Neural cell (in vitro differentiated cells): ENCODE results near the gene MGAT5B. TPM values are rescaled to one million over a fixed set of nuclear protein-coding genes. Genes with fewer than 3 reads are reported as not detected.

Experiments
- H2AFZ ChIP-seq: fragments of 200-600, 300-800 bp; sonication (generic), shearing (Covaris generic); 2 replicates; pipeline ENCODE4 v1.6.0; 2014; ENCODE audit warnings: low read depth, mild to moderate bottlenecking, antibody characterized with exemption, low read length, moderate library complexity
- H3F3A ChIP-seq: fragments of 200-600 bp; shearing (Covaris generic); 2 replicates; pipeline ENCODE4 v1.6.1; 2016; ENCODE audit warnings: mild to moderate bottlenecking, moderate library complexity, mixed read lengths, antibody characterized with exemption, low read length; ENCODE audit not compliant: insufficient read depth, poor library complexity, severe bottlenecking
- H3K27ac ChIP-seq: fragments of 200-600, 300-800 bp; sonication (generic), shearing (Covaris generic); 2 replicates; pipeline ENCODE4 v1.5.1; 2014; ENCODE audit warnings: mild to moderate bottlenecking, low read length, moderate library complexity
- H3K27me3 ChIP-seq: fragments of 300-800, 200-600 bp; sonication (generic), shearing (Covaris generic); 2 replicates; pipeline ENCODE4 v1.6.0; 2014; ENCODE audit warnings: mild to moderate bottlenecking, low read depth, low read length, moderate library complexity; ENCODE audit not compliant: insufficient read depth
- H3K36me3 ChIP-seq: fragments of 300-800, 200-600 bp; sonication (generic), shearing (Covaris generic); 2 replicates; pipeline ENCODE4 v1.5.1; 2014; ENCODE audit warnings: mild to moderate bottlenecking, antibody characterized with exemption, low read length, moderate library complexity; ENCODE audit not compliant: insufficient read depth
- H3K4me2 ChIP-seq: fragments of 300-800, 200-600 bp; sonication (generic), shearing (Covaris generic); 2 replicates; pipeline ENCODE4 v1.6.0; 2014; ENCODE audit warnings: mild to moderate bottlenecking, low read length
- H3K4me3 ChIP-seq: fragments of 300-800, 200-600 bp; sonication (generic), shearing (Covaris generic); 2 replicates; pipeline ENCODE4 v1.5.1; 2014; ENCODE audit warnings: mild to moderate bottlenecking, low read length, moderate library complexity
- H3K79me2 ChIP-seq: fragments of 200-600 bp; shearing (Covaris generic); replicated peaks from 2 replicates; pipeline ENCODE4 v1.6.0; 2014; ENCODE audit warnings: mild to moderate bottlenecking, low read length, moderate library complexity; ENCODE audit not compliant: insufficient read depth
- H3K9ac ChIP-seq: fragments of 300-800, 200-600 bp; sonication (generic), shearing (Covaris generic); 2 replicates; pipeline ENCODE4 v1.6.1; 2016; ENCODE audit warnings: mild to moderate bottlenecking, low read length, mixed read lengths
- H3K9me2 ChIP-seq: fragments of 200-600 bp; shearing (Covaris generic); 2 replicates; pipeline ENCODE4 v1.6.1; 2016; ENCODE audit warnings: mild to moderate bottlenecking, low read length, mixed read lengths; ENCODE audit not compliant: insufficient read depth
- H3K9me3 ChIP-seq: fragments of 200-600, 300-800 bp; sonication (generic), shearing (Covaris generic); 2 replicates; pipeline ENCODE4 v1.6.1; 2016; ENCODE audit warnings: mild to moderate bottlenecking, mixed run types, low read length, moderate library complexity, mixed read lengths
- H4K20me1 ChIP-seq: fragments of 200-600 bp; shearing (Covaris generic); 2 replicates; pipeline ENCODE4 v1.6.1; 2016; ENCODE audit warnings: mild to moderate bottlenecking, mixed run types; ENCODE audit not compliant: insufficient read depth
- EP300 ChIP-seq: fragments of 450-650 bp; conservative IDR thresholded peaks from 2 replicates; pipeline ENCODE4 v1.6.1; 2014; ENCODE audit warnings: antibody characterized with exemption, mild to moderate bottlenecking, moderate library complexity; ENCODE audit not compliant: poor library complexity, severe bottlenecking
- EZH2 ChIP-seq: fragments of 200-600, 300-800 bp; shearing (Covaris generic), sonication (generic); IDR thresholded peaks from 2 replicates; pipeline ENCODE4 v1.6.1; 2014; ENCODE audit warnings: antibody characterized with exemption, low read length, borderline replicate concordance, mild to moderate bottlenecking; ENCODE audit not compliant: insufficient read depth, poor library complexity, severe bottlenecking
- MXI1 ChIP-seq: fragments of 450-650 bp; conservative IDR thresholded peaks from 2 replicates; pipeline ENCODE4 v1.6.1; 2014; ENCODE audit warnings: antibody characterized with exemption, mild to moderate bottlenecking; ENCODE audit not compliant: poor library complexity, severe bottlenecking
- POLR2AphosphoS5 ChIP-seq: IDR thresholded peaks from 2 replicates; pipeline ENCODE4 v1.6.1; 2012
- RAD21 ChIP-seq: fragments of 450-650 bp; conservative IDR thresholded peaks from 2 replicates; pipeline ENCODE4 v1.6.1; 2014; ENCODE audit warnings: antibody characterized with exemption, mild to moderate bottlenecking, moderate library complexity
- SMC3 ChIP-seq: fragments of 450-650 bp; conservative IDR thresholded peaks from 2 replicates; pipeline ENCODE4 v1.6.1; 2014; ENCODE audit warnings: antibody characterized with exemption, mild to moderate bottlenecking, moderate library complexity; ENCODE audit not compliant: poor library complexity
- TAF1 ChIP-seq: IDR thresholded peaks from 2 replicates; pipeline ENCODE4 v1.6.1; 2012; ENCODE audit warnings: low read depth
- polyA plus RNA-seq: library from polyadenylated mRNA; depleted of rRNA; stranded (reverse); fragments of >200 nt; gene quantifications from 2 replicates; pipeline ENCODE4 v1.2.3, GENCODE V29; 2014
- TF ChIP-seq, protein P1 (sequence below): IDR thresholded peaks from 2 replicates; pipeline ENCODE4 v1.6.1; 2012; ENCODE audit warnings: borderline replicate concordance
- TF ChIP-seq, protein P2 (sequence below): fragments of 450-650 bp; IDR thresholded peaks from 2 replicates; pipeline ENCODE4 v1.5.1; 2014; ENCODE audit warnings: antibody characterized with exemption, mild to moderate bottlenecking, moderate library complexity; ENCODE audit not compliant: poor library complexity, severe bottlenecking

Gene MGAT5B
- polyA plus RNA-seq, 1 donor from 2014 or later = 8.8 TPM

DNA sequence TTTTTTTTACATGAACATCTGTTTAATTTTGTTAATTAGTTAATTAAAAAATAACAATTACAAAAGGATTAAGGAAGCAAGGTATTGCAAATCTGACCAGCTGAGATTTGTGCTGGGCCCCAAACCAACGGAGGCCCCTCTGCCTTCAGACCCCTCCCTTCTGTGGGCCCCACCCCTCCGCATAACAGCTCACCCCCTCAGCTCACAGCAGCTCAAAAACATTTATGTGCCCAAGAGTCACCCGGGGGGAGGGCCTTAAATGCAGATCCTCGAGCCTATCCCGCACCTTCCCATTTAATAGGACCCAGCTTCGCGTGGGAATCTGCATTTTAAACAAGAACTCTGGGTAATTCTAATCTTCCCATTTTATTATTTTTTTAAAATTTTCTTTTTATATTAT, 75.0 kb downstream of the MGAT5B start:
- Histone ChIP-seq H3K27me3 (no peaks in the 10 kb centered on the region), H3K9me3 (no peaks in the 10 kb centered on the region), H3K9ac (no peak overlapping the region), H3K36me3 (peaks cover 1% of the 10 kb centered on the region), H4K20me1 (no peaks in the 10 kb centered on the region), H3K79me2 (no peaks in the 10 kb centered on the region), H3K4me3 (no peak overlapping the region), H3K4me2 (no peak overlapping the region), H2AFZ (no peak overlapping the region), H3K27ac (peak overlapping the region; percentile 77), H3F3A (no peaks in the 10 kb centered on the region), H3K9me2 (no peaks in the 10 kb centered on the region)
- no peak for TF ChIP-seq TAF1
- TF ChIP-seq, protein P1, sequence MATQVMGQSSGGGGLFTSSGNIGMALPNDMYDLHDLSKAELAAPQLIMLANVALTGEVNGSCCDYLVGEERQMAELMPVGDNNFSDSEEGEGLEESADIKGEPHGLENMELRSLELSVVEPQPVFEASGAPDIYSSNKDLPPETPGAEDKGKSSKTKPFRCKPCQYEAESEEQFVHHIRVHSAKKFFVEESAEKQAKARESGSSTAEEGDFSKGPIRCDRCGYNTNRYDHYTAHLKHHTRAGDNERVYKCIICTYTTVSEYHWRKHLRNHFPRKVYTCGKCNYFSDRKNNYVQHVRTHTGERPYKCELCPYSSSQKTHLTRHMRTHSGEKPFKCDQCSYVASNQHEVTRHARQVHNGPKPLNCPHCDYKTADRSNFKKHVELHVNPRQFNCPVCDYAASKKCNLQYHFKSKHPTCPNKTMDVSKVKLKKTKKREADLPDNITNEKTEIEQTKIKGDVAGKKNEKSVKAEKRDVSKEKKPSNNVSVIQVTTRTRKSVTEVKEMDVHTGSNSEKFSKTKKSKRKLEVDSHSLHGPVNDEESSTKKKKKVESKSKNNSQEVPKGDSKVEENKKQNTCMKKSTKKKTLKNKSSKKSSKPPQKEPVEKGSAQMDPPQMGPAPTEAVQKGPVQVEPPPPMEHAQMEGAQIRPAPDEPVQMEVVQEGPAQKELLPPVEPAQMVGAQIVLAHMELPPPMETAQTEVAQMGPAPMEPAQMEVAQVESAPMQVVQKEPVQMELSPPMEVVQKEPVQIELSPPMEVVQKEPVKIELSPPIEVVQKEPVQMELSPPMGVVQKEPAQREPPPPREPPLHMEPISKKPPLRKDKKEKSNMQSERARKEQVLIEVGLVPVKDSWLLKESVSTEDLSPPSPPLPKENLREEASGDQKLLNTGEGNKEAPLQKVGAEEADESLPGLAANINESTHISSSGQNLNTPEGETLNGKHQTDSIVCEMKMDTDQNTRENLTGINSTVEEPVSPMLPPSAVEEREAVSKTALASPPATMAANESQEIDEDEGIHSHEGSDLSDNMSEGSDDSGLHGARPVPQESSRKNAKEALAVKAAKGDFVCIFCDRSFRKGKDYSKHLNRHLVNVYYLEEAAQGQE = no peak
- TF ChIP-seq MXI1 = no peak
- TF ChIP-seq SMC3 = no peak
- TF ChIP-seq POLR2AphosphoS5 = no peak
- TF ChIP-seq EP300 = no peak
- TF ChIP-seq, protein P2, sequence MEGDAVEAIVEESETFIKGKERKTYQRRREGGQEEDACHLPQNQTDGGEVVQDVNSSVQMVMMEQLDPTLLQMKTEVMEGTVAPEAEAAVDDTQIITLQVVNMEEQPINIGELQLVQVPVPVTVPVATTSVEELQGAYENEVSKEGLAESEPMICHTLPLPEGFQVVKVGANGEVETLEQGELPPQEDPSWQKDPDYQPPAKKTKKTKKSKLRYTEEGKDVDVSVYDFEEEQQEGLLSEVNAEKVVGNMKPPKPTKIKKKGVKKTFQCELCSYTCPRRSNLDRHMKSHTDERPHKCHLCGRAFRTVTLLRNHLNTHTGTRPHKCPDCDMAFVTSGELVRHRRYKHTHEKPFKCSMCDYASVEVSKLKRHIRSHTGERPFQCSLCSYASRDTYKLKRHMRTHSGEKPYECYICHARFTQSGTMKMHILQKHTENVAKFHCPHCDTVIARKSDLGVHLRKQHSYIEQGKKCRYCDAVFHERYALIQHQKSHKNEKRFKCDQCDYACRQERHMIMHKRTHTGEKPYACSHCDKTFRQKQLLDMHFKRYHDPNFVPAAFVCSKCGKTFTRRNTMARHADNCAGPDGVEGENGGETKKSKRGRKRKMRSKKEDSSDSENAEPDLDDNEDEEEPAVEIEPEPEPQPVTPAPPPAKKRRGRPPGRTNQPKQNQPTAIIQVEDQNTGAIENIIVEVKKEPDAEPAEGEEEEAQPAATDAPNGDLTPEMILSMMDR = no peak
- no peak for TF ChIP-seq RAD21
- no peak for TF ChIP-seq EZH2

GRCh38 chr17:76943781-76944213, 75.6 kb downstream of the MGAT5B start:
- Histone ChIP-seq H3K79me2 (no peaks in the 10 kb centered on the region), H3K27ac (peak overlapping the region; percentile 77), H4K20me1 (no peaks in the 10 kb centered on the region), H2AFZ (no peak overlapping the region), H3K9ac (peak overlapping the region; percentile 38), H3K36me3 (no peaks in the 10 kb centered on the region), H3K27me3 (no peaks in the 10 kb centered on the region), H3K9me3 (no peaks in the 10 kb centered on the region), H3K4me3 (peak overlapping the region; percentile 47), H3K9me2 (no peaks in the 10 kb centered on the region), H3K4me2 (peak overlapping the region; percentile 36), H3F3A (no peaks in the 10 kb centered on the region)
- no peak for TF ChIP-seq MXI1
- TF ChIP-seq EP300 = peak; percentile 75
- TF ChIP-seq, protein P2 = no peak
- TF ChIP-seq SMC3 = peak; percentile 28
- TF ChIP-seq POLR2AphosphoS5 = peak; percentile 89
- TF ChIP-seq EZH2 = no peak
- no peak for TF ChIP-seq TAF1
- TF ChIP-seq RAD21 = peak; percentile 31
- TF ChIP-seq, protein P1 = peak; percentile 48
